Left ventricle myocardium superior (tissue), 1 donor: ENCODE measurements around the gene PACSIN2. TPM values are rescaled to one million over a fixed set of nuclear protein-coding genes. Genes with fewer than 3 reads are reported as not detected.

ENCODE experiments used
- ATAC-seq: fragments of 200-7000 bp; cut with Tn5 transposase; one replicate; pipeline ENCODE4 v1.9.1; 2020; ENCODE audit warnings: mild to moderate bottlenecking, moderate library complexity
- DNase-seq: peaks from one replicate; pipeline ENCODE4 v3.0.0-alpha.2; 2020
- intact Hi-C: fragments of 100-400 bp; cut with micrococcal nuclease; formaldehyde crosslinking; loops from one replicate; pipeline ENCODE4 v1.11.0; 2022
- total RNA-seq: library from RNA; stranded (reverse); fragmentation: NEBNext Ultra II Directional; extraction: Animal tissue kit (Norgen Biotek cat#: 25700); gene quantifications from one replicate; pipeline ENCODE4 v1.2.1, GENCODE V29; 2021
- donor health status: DM: no; HTN: yes; CAD: no; lungs with severe emphysema.

PACSIN2 gene
- total RNA-seq, 1 donor from 2014 or later = 63.8 TPM

- intact Hi-C loops = no loop called here
- ATAC-seq = peak; percentile 10
- no peak for DNase-seq
Observed at GRCh38 chr22:42857845-42858481, 157.0 kb downstream of the PACSIN2 start.

DNA sequence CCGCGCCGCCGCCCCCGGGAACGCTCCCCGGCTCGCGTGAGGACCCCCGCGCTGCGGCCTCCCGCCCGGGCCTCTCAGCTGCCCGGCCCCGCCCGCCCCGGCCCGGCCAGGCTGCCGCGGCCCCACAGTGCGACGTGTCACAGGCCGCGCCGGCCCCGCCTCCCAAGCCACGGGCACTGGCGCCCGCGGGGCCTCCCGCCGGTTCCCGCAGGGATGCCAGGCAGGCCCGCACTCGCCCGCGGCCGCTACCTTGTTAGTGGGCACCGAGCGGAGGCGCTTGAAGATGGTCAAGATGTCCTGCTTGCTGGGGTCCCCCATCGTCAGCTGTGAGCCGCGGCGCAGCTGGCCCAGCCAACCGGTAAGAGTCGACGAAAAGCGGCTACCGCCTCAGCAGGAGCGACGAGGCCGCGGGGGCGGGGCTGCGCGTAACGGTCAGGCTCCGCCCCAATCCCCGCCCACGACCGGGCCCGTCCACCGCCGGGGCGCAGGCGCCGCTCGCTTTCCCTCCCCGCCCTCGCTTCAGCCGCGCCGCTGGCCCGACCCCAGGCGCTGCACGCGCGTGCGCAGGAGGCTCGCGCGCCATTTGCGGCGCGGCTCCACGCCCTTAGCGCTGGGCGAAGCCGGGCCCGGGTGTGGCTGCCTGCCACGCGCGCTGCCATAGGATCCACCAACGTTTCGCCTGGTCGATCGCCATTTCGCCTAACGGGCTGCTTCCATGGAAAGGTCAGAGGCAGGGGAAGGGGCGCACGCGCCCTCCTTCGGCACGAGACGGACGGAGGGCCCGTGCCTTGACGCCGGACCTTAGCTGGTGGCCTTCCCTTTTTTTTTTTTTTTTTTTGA, 157.9 kb downstream of the PACSIN2 start, which contains the start of gene ARFGAP3:
Gene ARFGAP3, minus strand, starts transcription at position 409 of the 840 bp plus-strand sequence. Its CDS starts 91 bp downstream, at position 318.
- intact Hi-C loops = no loop called here
- peak; percentile 98 for DNase-seq
- peak; percentile 96 for ATAC-seq

DNA sequence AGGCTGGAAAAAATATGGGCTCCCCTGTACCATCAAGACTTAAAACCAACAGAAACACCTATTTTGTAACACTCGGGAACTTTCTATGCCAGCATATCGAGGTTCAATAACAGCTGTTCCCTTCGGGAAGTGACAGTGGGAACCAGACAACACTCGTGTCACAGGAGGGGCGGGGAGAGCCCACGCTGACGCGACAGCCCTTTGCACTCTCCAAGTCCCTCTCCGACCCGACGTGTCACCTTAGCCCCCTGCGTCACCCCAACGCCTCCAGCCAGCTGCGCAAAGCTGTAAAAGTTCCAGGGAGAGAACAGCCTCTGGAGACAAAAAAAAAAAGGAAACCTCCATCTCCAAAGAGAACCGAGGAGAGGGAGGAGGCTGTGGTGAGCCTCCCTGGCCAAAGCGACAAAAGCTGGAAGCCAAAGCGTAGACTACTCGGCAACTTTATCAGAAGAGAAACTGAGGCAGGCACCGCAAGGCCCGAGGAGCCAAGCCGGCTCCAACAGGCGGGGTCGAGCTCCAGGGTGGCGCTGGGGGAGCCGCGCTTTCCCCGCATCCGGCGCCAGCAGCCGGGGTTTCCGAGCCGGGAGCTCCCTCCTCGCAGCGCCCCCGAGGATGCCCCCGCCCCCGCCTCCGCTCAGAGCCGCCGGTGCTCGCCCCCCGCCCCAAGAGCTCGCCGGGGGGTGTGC, 158.6 kb downstream of the PACSIN2 start:
- peak; percentile 21 for ATAC-seq
- DNase-seq = peak; percentile 77
- intact Hi-C loops = no loop called here

- ATAC-seq (no peak), DNase-seq (no peak)
- intact Hi-C loops = no loop called here
Observed at GRCh38 chr22:42855721-42856120, 159.2 kb downstream of the PACSIN2 start.

DNA sequence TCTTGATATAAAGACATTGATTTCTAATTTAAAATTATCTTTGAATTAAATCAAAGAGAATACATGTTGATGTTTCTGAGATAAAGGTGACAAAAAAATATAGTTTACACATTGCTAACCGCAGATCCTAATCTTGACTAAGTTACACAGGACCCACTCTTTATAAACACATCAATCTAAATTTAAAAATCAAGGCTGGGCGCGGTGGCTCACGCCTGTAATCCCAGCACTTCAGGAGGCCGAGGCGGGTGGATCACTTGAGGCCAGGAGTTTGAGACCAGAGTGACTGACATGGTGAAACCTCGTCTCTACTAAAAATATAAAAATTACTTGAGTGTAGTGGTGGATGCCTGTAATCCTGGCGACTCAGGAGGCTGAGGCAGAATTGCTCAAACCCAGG, 159.7 kb downstream of the PACSIN2 start:
- no peak for ATAC-seq

DNA sequence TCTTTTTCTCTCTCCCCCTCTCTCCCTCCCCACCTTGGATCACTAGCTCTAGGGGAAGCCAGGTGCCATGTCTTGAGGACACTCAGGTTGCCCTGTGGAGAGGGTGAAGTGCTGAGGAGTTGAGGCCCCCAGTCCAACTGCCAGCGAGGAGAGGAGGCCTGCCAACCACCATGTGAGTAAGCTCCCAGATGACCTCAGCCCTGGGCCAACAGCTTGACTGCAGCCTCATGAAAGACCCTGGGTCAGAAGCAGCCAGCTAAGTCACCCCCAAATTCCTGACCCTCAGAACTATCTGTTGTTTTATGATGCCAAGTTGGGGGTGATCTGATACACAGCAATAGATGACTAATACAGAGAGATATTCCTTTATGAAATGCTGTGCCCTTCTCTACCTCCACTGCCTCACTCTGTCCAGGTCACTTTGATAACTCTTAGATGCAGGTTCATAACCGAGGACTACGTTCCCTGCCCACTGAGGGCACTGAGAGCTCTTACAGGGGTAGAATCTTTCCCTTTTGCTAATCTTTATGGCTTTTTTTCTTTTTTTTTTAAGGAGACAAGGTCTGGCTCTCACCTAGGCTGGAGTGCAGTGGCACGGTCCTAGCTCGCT, 165.9 kb downstream of the PACSIN2 start:
- DNase-seq (no peak), ATAC-seq (peak; percentile 23)
- intact Hi-C loops = no loop called here

More for the DNA sequence above, 159.7 kb downstream of the PACSIN2 start:
- intact Hi-C loops = no loop called here
- no peak for DNase-seq

DNA sequence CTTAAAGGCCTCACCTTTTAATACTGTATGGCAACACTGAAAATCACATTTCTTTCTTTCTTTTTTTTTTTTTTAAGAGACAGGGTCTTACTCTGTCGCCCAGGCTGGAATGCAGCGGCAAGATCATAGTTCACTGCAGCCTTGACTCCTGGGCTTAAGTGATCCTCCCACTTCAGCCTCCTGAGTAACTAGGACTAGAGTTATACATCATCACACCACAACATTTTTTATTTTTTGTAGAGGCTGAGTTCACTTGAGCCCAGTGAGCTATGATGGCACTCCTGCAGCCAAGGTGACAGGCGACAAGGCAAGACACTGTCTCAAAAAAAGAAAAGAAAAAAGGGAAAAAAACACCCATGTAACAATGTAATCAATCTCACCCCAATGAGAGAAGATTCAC, 167.8 kb downstream of the PACSIN2 start:
- intact Hi-C loops = no loop called here
- ATAC-seq (no peak), DNase-seq (no peak)

DNA sequence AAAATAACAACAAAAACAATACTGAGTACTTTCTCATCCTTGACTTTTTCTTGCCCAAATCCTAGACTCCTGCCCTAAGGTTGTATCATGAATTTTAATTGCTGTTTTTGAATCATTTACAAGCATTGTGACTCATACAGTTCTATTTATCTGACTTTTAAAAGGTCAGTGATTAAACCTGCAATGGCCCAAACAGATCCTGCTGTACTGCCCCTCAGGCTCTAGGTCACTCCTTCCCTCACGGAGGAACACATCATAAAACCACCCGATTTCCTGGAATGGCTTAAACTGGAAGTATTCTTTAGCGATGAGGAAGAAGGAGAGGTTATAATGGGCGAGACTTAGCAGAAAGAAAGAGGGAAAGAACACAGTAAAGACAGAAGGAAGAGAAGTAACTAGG, 170.2 kb downstream of the PACSIN2 start:
- intact Hi-C loops = no loop called here
- DNase-seq (no peak), ATAC-seq (peak; percentile 20)

DNA sequence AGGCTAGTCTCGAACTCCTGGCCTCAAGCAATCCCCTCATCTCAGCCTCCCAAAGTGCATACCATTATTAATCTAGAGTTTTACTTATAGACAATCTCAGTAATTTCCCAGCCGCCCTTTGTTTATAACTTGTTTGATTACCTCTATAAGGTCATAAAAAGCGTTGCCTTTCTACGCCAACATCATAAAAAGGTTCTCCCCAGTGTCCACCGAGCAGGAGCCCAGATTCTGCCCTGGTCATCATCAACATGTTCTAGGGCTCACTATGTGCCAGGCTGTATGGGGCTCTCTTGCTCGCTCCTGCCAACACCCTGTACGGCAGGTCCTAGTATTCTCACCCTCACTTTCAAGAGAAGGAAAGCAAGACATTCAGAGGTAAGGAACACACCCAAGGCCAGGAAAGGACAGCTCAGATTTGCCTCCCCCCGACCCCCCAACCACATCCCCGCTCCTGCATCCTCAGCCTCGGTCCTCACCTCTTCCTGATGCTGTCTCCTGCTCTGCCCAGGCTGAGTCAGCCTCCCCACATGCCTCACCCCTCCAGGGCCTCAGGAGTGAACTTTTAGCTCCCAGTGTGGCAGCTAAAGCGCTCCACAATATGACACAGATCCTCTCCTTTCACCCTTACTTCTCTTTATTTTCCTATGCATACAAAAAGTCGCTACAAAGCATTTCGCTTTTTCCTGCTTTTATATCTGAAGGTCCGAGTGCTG, 172.1 kb downstream of the PACSIN2 start:
- DNase-seq (no peak), ATAC-seq (no peak)
- intact Hi-C loops = no loop called here

DNA sequence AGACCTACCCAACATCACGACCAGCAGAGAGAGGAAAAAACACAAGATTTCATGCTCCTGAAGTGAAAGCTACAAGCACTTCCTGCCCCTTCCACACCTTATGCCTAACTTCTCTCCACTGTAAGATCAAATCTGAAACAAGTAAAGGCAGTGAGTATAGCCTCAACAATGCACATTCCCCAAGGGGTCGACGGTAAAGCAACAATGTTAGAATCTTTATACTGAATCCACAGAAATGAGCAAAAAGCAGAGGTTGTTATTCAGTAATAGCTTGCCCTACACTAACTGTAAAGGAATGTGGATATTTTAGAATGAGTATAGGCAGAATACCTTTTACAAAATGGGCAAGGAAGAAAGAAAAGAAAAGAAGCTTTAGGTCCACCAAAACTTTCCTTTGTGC, 173.5 kb downstream of the PACSIN2 start:
- DNase-seq (no peak), ATAC-seq (no peak)
- intact Hi-C loops = no loop called here

DNA sequence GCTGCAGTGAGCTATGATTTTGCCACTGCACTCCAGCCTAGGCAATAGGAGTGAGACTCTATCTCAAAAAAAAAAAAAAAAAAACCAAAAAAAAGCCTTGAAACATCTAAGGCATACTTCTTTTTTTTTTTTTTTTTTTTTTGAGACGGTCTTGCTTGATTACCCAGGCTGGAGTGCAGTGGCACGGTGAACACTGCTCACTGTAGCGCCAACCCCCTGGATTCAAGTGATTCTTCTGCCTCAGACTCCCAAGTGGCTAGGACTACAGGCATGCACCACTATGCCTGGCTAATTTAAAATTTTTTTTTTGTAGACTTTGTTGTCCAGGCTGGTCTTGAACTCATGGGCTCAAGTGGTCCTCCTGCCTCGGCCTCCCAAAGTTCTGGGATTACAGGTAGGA, 177.4 kb downstream of the PACSIN2 start:
- DNase-seq = no peak
- no peak for ATAC-seq
- intact Hi-C loops = no loop called here

DNA sequence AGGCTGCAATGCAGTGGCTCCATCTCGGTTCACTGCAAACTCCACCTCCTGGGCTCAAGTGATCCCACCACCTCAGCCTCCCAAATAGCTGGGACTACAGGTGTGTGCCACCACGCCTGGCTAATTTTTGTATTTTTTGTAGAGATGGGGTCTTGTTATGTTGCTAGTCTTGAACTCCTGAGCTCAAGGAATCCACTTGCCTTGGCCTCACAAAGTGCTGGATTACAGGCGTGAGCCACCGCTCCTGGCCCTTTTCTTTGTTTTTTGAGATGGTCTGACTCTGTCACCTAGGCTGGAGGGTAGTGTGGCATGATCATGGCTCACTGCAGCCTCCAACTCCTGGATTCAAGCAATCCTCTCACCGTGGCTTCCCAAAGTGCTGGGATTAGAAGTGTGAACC, 178.9 kb downstream of the PACSIN2 start:
- DNase-seq = no peak
- ATAC-seq = no peak
- intact Hi-C loops = no loop called here

DNA sequence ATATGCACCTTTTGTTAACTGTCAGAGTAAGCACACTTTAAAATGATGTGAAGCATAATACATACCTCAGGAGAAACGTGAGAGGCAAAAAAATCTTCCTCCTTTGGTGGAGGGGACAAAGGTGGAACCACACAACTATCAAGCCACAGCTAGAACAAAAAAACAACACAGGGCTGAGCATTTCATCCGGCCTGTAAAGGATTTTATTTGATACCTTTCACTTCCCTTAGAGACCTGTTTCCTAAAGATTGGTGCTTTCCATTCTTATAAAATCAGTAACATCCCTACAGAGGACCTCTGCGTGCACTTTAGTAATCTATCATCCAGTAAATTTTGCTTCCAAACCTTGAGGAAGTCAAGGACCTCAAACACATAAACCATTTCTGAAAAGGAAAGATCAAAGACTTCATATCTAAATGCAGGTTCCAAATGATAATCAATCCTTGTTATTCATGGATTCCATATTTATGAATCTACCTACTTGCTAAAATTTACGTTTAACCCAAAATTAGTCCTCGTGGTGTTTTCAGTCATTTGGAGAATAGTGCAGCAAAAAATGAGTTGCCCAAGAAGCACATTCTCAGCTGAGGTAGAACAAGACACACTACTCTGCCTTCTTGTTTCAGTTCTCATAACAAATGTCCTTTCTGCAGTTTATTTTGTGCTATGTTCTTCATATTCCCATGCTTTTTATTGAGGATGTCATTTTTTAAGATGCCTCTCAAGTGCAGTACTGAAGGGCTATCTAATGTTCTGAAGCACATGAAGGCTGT, 180.6 kb downstream of the PACSIN2 start:
- no peak for ATAC-seq
- DNase-seq = no peak

GRCh38 chr22:42833104-42833503, 181.8 kb downstream of the PACSIN2 start:
- ATAC-seq = no peak
- no peak for DNase-seq
- intact Hi-C loops = no loop called here

More for the DNA sequence above, 180.6 kb downstream of the PACSIN2 start:
- intact Hi-C loops = no loop called here

GRCh38 chr22:42831712-42832111, 183.2 kb downstream of the PACSIN2 start:
- intact Hi-C loops = no loop called here

GRCh38 chr22:42830161-42830560, 184.8 kb downstream of the PACSIN2 start:
- no peak for ATAC-seq
- intact Hi-C loops = no loop called here
- no peak for DNase-seq

More at GRCh38 chr22:42831712-42832111, 183.2 kb downstream of the PACSIN2 start:
- DNase-seq = no peak
- ATAC-seq = no peak

- DNase-seq (no peak), ATAC-seq (no peak)
- intact Hi-C loops = no loop called here
Observed at GRCh38 chr22:42829302-42829701, 185.6 kb downstream of the PACSIN2 start.

- ATAC-seq (no peak), DNase-seq (no peak)
- intact Hi-C loops = no loop called here
Observed at GRCh38 chr22:42825796-42826195, 189.2 kb downstream of the PACSIN2 start.
